Psoas muscle (tissue), 8 donors: ENCODE results near the gene PGM2L1. TPM values are rescaled to one million over a fixed set of nuclear protein-coding genes. Genes with fewer than 3 reads are reported as not detected.
"Not testable (repeated sequence)": the region's sequence is repeated elsewhere in the genome, so short reads cannot be mapped to it uniquely, and the experiment has no call there.

Experiments
- ATAC-seq, 4 donors: fragments of 200-7000 bp; cut with Tn5 transposase; one replicate each; pipeline ENCODE4 v1.9.1; 2020; ENCODE audit warnings: moderate library complexity in 3 of 4, mild to moderate bottlenecking in 2 of 4
- DNase-seq, 2 donors: peaks; one replicate each; pipeline ENCODE4 v3.0.0-alpha.2; 2020
- H3K27ac ChIP-seq: fragments of 200-600 bp; one replicate; pipeline ENCODE4 v1.8.0; 2022
- H3K27me3 ChIP-seq, 3 donors: fragments of 200-600 bp in 1 of 3; one replicate each; pipeline versions ENCODE4 v1.6.1 to v1.8.0; 2013 to 2022; ENCODE audit warnings: low read length in 2 of 3, mild to moderate bottlenecking in 2 of 3, moderate library complexity in 1 of 3; ENCODE audit not compliant: insufficient read depth in 3 of 3
- H3K36me3 ChIP-seq, 2 donors: fragments of 200-600 bp in 1 of 2; one replicate each; pipeline versions ENCODE4 v1.6.1 to v1.8.0; 2013 to 2022; ENCODE audit warnings: low read depth in 1 of 2, mild to moderate bottlenecking in 1 of 2, moderate library complexity in 1 of 2; ENCODE audit not compliant: insufficient read depth in 1 of 2
- H3K4me1 ChIP-seq: fragments of 200-600 bp; one replicate; pipeline ENCODE4 v1.8.0; 2022
- H3K4me3 ChIP-seq: fragments of 200-600 bp; one replicate; pipeline ENCODE4 v1.8.0; 2022; ENCODE audit warnings: mild to moderate bottlenecking
- H3K9me3 ChIP-seq: fragments of 200-600 bp; one replicate; pipeline ENCODE4 v1.8.0; 2022
- CTCF ChIP-seq: fragments of 200-600 bp; IDR thresholded peaks from one replicate; pipeline ENCODE4 v1.8.0; 2022; ENCODE audit warnings: antibody characterized with exemption
- WGBS, 3 donors: extraction: QIAGEN DNeasy Blood & Tissue Kit; methylation state at CpG; one replicate each; pipeline versions ENCODE4 v1.1.6 to v1.1.7; 2013; 5-methylcytosine and 5-hydroxymethylcytosine counted together
- intact Hi-C, 2 donors: fragments of 100-400 bp; cut with DNase I; formaldehyde crosslinking; loops; one replicate each; pipeline versions ENCODE4 v1.11.0 to v1.14.2; 2022
- polyA plus RNA-seq, 3 donors: library from polyadenylated mRNA; stranded (reverse); fragments of 200-250 nt; gene quantifications; one replicate each; pipeline ENCODE4 v1.2.3, GENCODE V29; 2013
- total RNA-seq, 4 donors: library from RNA; stranded (reverse); fragmentation: NEBNext Ultra II Directional in 2 of 4; extraction: Animal tissue kit (Norgen Biotek cat#: 25700) in 2 of 4; gene quantifications; one replicate each; pipeline versions ENCODE4 v1.2.1 to v1.2.4, GENCODE V29; 2021 to 2023
- donor health status: healthy with polysubstance abuse.
- donor health status: DM: no; HTN: no; CAD: no; lungs with moderate emphysema.
- donor health status: Bipolar disorder and iron deficiency.
- donor health status: healthy.
- donor health status: DM: yes; HTN: yes; CAD: no.
- donor health status: DM: no; HTN: no; CAD: no.
- donor health status: DM: no; HTN: no; CAD: no.
- donor health status: DM: yes; HTN: yes; CAD: no.

Gene PGM2L1
- total and polyA plus RNA-seq, 7 donors: 2.8 to 10.9 (median 9.7) TPM

GRCh38 chr11:74418509-74418895 lies 20.3 kb upstream of the PGM2L1 start:
- Histone ChIP-seq H3K36me3 (no peaks in the 10 kb centered on the region), H3K27ac (peak overlapping the region; percentile 10), H3K4me3 (no peak overlapping the region), H3K4me1 (peaks cover 4% of the 10 kb centered on the region), H3K9me3 (no peaks in the 10 kb centered on the region), H3K27me3 (no peaks in the 10 kb centered on the region)
- ATAC-seq: peak in 3 of 4 donors; percentile 36 to 47 (median 42)
- TF ChIP-seq CTCF: no peak
- no peak for DNase-seq
- 27 to 42% (median 28%) methylated on average over 1 of the region's 1 CpG for WGBS, 3 donors
- intact Hi-C loops: no loop called here

- Histone ChIP-seq H3K36me3 (no peaks in the 10 kb centered on the region), H3K4me1 (peaks cover 4% of the 10 kb centered on the region), H3K27ac (no peak overlapping the region), H3K4me3 (no peak overlapping the region), H3K9me3 (no peaks in the 10 kb centered on the region), H3K27me3 (no peaks in the 10 kb centered on the region)
- peak in 1 of 4 donors; percentile 19 for ATAC-seq
- WGBS, 3 donors: 74 to 93% (median 77%) methylated on average over 4 of the region's 4 CpGs
- DNase-seq: no peak
- intact Hi-C loops: no loop called here
- TF ChIP-seq CTCF: no peak
Observed at GRCh38 chr11:74417860-74418508, 19.8 kb upstream of the PGM2L1 start.

GRCh38 chr11:74417379-74417804 lies 19.2 kb upstream of the PGM2L1 start:
- 29 to 52% (median 34%) methylated on average over 1 of the region's 1 CpG for WGBS, 3 donors
- H3K9me3 ChIP-seq: no peaks in the 10 kb centered on the region
- no peak for ATAC-seq
- TF ChIP-seq CTCF: no peak
- H3K4me1 ChIP-seq: peaks cover 4% of the 10 kb centered on the region
- intact Hi-C loops: no loop called here
- H3K27ac ChIP-seq: no peak overlapping the region
- no peak for DNase-seq
- H3K4me3 ChIP-seq: no peak overlapping the region
- no peaks in the 10 kb centered on the region for H3K36me3 ChIP-seq
- H3K27me3 ChIP-seq: no peaks in the 10 kb centered on the region

- H3K4me3 ChIP-seq, H3K4me1 ChIP-seq, intact Hi-C loops, DNase-seq, ATAC-seq, H3K27me3 ChIP-seq, H3K27ac ChIP-seq, H3K36me3 ChIP-seq, H3K9me3 ChIP-seq: not testable (repeated sequence)
- WGBS, 3 donors: 91 to 96% (median 95%) methylated on average over 1 of the region's 1 CpG
Observed at GRCh38 chr11:74416974-74417373, 18.7 kb upstream of the PGM2L1 start.

GRCh38 chr11:74412733-74413359 lies 14.6 kb upstream of the PGM2L1 start:
- Histone ChIP-seq H3K4me3 (no peak overlapping the region), H3K27me3 (no peaks in the 10 kb centered on the region), H3K4me1 (no peaks in the 10 kb centered on the region), H3K36me3 (no peaks in the 10 kb centered on the region), H3K9me3 (no peaks in the 10 kb centered on the region), H3K27ac (no peak overlapping the region)
- intact Hi-C loops: no loop called here
- WGBS, 3 donors: 48 to 56% (median 53%) methylated on average over 11 of the region's 11 CpGs
- DNase-seq: no peak
- no peak for TF ChIP-seq CTCF
- ATAC-seq: no peak
